ENCODE measurements around the gene LBX2. TPM values are rescaled to one million over a fixed set of nuclear protein-coding genes. Genes with fewer than 3 reads are reported as not detected.
A peak's percentile ranks its signal among the peaks of the same experiment; 100 is the strongest.

The LBX2 gene
- total and polyA plus RNA-seq, 12 donors, result 0.17 to 1.5 (median 0.44) TPM; not detected in 2

- 2 to 3% methylated on average over 10 of the region's 10 CpGs for WGBS, 2 donors
- Histone ChIP-seq H3K4me1 (peaks cover 14 to 48% (median 39%) of the 10 kb centered on the region in 9 donors), H3K9me3 (no peaks in the 10 kb centered on the region), H3K27ac (peak overlapping the region in 9 of 10 donors; percentile 73 to 98 (median 79)), H3K27me3 (no peaks in the 10 kb centered on the region), H3K4me3 (peak overlapping the region; percentile 50 to 90 (median 79)), H3K36me3 (peaks cover 0 to 35% (median 6%) of the 10 kb centered on the region in 9 donors)
- no peak for TF ChIP-seq CTCF (IDR thresholded peaks at IDR 0.05)
- intact Hi-C loops (cut with DNase I), result loop anchor here in 2 of 10 donors (1.0 kb wide), 2 partner anchors 13 to 48 kb away; partner anchors contain the start of genes MRPL53 (in 1 of the 2) and PCGF1 (in 1 of the 2)
- no peak for DNase-seq
- no peak for ATAC-seq
Measured at GRCh38 chr2:74458938-74459363, 40.5 kb downstream of the LBX2 start.

- Histone ChIP-seq H3K4me1 (peaks cover 14 to 42% (median 36%) of the 10 kb centered on the region in 9 donors), H3K4me3 (peak within 1 kb of the TSS; percentile 57 to 90 (median 80)), H3K27ac (peak within 1 kb of the TSS; percentile 88 to 98 (median 96)), H3K36me3 (peaks cover 0 to 35% (median 6%) of the 10 kb centered on the region in 9 donors), H3K27me3 (no peaks in the 10 kb centered on the region), H3K9me3 (no peaks in the 10 kb centered on the region)
- WGBS, 2 donors, result 1 to 2% methylated on average over 33 to 37 of the region's 38 CpGs
- DNase-seq, result peak; percentile 98 to 100
- TF ChIP-seq CTCF (IDR thresholded peaks at IDR 0.05), result no peak
- peak; percentile 92 to 95 (median 94) for ATAC-seq
- intact Hi-C loops (cut with DNase I), result loop anchor here in 2 of 10 donors (1.0 kb wide), 2 partner anchors 14 to 49 kb away; partner anchors contain the start of genes MRPL53 (in 1 of the 2) and PCGF1 (in 1 of the 2)
Measured at GRCh38 chr2:74458132-74458937, 41.1 kb downstream of the LBX2 start, which contains the start of gene WBP1. Gene WBP1 (plus strand): TSS chr2:74458438. CDS start chr2:74458603, 165 bp downstream.

- ATAC-seq (peak; percentile 12 to 57 (median 38)), DNase-seq (peak; percentile 63 to 71)
- Histone ChIP-seq H3K27ac (peak overlapping the region; percentile 88 to 98 (median 96)), H3K36me3 (peaks cover 0 to 29% (median 6%) of the 10 kb centered on the region in 9 donors), H3K4me3 (peak overlapping the region; percentile 57 to 90 (median 80)), H3K9me3 (no peaks in the 10 kb centered on the region), H3K27me3 (no peaks in the 10 kb centered on the region), H3K4me1 (peaks cover 14 to 42% (median 36%) of the 10 kb centered on the region in 9 donors)
- no peak for TF ChIP-seq CTCF (IDR thresholded peaks at IDR 0.05)
- 0 to 1% methylated on average over 46 of the region's 46 CpGs for WGBS, 2 donors
- intact Hi-C loops (cut with DNase I), result loop anchor here in 2 of 10 donors (1.0 kb wide), 2 partner anchors 15 to 50 kb away; partner anchors contain the start of genes MRPL53 (in 1 of the 2) and PCGF1 (in 1 of the 2)
Measured at GRCh38 chr2:74457549-74458131, 41.8 kb downstream of the LBX2 start.

- Histone ChIP-seq H3K27ac (peak overlapping the region; percentile 88 to 98 (median 96)), H3K4me3 (peak overlapping the region; percentile 57 to 90 (median 80)), H3K27me3 (no peaks in the 10 kb centered on the region), H3K36me3 (peaks cover 0 to 24% (median 6%) of the 10 kb centered on the region in 9 donors), H3K4me1 (peaks cover 14 to 42% (median 36%) of the 10 kb centered on the region in 9 donors), H3K9me3 (no peaks in the 10 kb centered on the region)
- no peak for ATAC-seq
- no peak for DNase-seq
- TF ChIP-seq CTCF (IDR thresholded peaks at IDR 0.05), result no peak
- WGBS, 2 donors, result 1 to 2% methylated on average over 26 to 27 of the region's 27 CpGs
- intact Hi-C loops (cut with DNase I), result no loop called here
Measured at GRCh38 chr2:74457129-74457548, 42.3 kb downstream of the LBX2 start.
